Measurements from ENCODE around the gene GRB7. TPM values are rescaled to one million over a fixed set of nuclear protein-coding genes. Genes with fewer than 3 reads are reported as not detected.

GRB7 gene
- total RNA-seq = 0.20 and 0.37 TPM in 2 replicates

DNA sequence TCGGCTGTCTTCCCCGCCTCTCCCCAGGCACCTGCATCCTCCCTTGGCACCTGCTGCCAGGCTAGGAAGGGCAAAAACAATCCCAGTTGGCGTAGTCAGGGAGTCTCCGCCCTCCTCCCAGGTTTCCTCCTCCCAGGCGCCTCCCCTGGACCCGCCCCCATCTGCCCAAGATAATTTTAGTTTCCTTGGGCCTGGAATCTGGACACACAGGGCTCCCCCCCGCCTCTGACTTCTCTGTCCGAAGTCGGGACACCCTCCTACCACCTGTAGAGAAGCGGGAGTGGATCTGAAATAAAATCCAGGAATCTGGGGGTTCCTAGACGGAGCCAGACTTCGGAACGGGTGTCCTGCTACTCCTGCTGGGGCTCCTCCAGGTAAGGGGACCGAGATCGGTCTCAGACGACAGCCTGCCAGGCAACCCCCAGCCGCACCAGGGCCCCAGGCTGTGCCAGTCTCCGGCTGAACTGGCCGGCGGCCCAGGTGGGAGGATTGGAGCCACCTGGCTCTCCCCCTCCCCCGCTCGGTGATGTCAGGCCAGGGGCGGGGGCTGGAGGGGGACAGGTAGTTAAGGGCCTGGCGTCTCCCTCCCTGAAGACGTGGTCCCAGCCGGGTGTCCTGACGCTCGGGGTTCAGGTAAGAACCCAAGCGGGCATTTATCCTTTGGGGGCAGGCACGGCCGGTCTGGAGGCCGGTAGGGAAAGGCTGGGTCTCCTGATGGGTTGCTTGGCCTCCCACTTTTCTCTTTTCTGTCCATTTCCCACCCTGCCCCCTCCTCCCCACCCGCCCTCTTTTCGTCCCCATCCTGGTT lies at the start of gene GRB7:
TSS of gene GRB7 (plus strand) at position 179 of the 808 bp plus-strand sequence. CDS start 4,364 bp downstream, outside the sequence.

DNA sequence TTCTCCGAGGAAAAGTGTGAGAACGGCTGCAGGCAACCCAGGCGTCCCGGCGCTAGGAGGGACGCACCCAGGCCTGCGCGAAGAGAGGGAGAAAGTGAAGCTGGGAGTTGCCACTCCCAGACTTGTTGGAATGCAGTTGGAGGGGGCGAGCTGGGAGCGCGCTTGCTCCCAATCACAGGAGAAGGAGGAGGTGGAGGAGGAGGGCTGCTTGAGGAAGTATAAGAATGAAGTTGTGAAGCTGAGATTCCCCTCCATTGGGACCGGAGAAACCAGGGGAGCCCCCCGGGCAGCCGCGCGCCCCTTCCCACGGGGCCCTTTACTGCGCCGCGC lies 38.0 kb upstream of the GRB7 start, which contains the start of gene ERBB2:
TSS of gene ERBB2 (plus strand) at position 247 of the 330 bp plus-strand sequence. CDS start 175 bp downstream, outside the sequence.

DNA sequence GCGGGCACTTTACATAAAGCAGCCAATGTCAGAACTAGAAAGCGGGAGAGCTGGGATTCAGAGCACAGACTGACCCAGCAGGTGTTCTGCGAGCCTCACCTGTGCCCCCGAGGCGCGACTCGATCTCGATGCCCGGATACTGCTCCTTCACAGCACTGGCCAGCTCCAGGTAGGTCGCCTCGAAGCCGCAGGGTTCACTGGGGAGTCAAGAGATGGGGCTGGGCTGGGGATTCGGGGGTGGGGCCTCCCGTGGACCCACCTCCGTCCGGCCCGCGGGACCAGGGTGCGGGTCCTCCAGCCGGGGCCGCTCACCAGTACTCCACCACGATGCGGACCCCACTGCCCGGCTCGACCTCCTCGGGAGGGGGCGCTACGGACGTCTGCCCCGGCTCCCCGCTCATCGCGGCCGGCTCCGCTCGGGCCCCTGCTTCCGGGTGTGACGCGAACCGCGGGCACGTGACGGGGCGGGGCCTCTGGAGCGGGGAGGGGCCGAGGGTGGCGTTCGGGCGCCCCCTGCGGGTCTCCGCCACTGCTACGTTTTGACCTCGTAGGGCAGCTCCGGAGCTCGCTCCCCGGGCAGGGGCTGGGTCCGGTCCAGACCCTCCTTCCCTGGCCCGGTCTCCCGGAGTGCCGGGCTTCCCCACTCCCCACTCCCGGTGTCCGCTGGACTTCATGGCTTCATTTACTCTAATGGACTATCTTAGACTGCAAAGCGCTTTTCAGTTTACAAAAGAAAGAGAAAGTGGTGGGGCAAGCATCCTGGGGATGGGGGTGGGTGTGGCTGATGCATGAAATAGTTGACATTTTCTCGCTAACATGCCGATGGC lies 7.4 kb upstream of the GRB7 start, which contains the start of gene MIEN1:
TSS of gene MIEN1 (minus strand) at position 438 of the 827 bp plus-strand sequence. CDS start at position 401, 37 bp downstream.

Small RNAs within 50 kb of the gene (small RNA-seq; reads per million reads assigned to genes)
- not detected for gene MIR4728

Other genes with a start within 250 kb of the GRB7 start
- gene NEUROD2, start 130.0 kb upstream of the GRB7 start, total RNA-seq = not detected in 2 replicates
- gene PPP1R1B, start 111.0 kb upstream of the GRB7 start, total RNA-seq = 0.37 TPM in 1 of 2 replicates, not detected in the other
- gene STARD3, start 100.8 kb upstream of the GRB7 start, total RNA-seq = 28.2 and 32.0 TPM in 2 replicates
- 0.39 TPM in 1 of 2 replicates, not detected in the other for gene TCAP, start 72.6 kb upstream of the GRB7 start, total RNA-seq
- 0.37 TPM in 1 of 2 replicates, not detected in the other for gene PNMT, start 69.5 kb upstream of the GRB7 start, total RNA-seq
- gene PGAP3, start 49.9 kb upstream of the GRB7 start, total RNA-seq = 5.9 and 9.9 TPM in 2 replicates
- 28.3 and 29.8 TPM in 2 replicates for gene ERBB2, start 37.9 kb upstream of the GRB7 start, total RNA-seq
- 12.1 and 15.2 TPM in 2 replicates for gene MIEN1, start 7.4 kb upstream of the GRB7 start, total RNA-seq
- not detected in 2 replicates for gene IKZF3, start 126.4 kb downstream of the GRB7 start, total RNA-seq
- gene ZPBP2, start 130.3 kb downstream of the GRB7 start, total RNA-seq = not detected in 2 replicates
- 3.7 and 4.0 TPM in 2 replicates for gene GSDMB, start 180.7 kb downstream of the GRB7 start, total RNA-seq
- gene ORMDL3, start 189.7 kb downstream of the GRB7 start, total RNA-seq = 22.1 and 32.7 TPM in 2 replicates
- not detected in 2 replicates for gene LRRC3C, start 189.8 kb downstream of the GRB7 start, total RNA-seq
- gene GSDMA, start 225.1 kb downstream of the GRB7 start, total RNA-seq = not detected in 2 replicates
- gene PSMD3, start 242.9 kb downstream of the GRB7 start, total RNA-seq = 121 and 155 TPM in 2 replicates

Data from subcutaneous preadipocyte (primary cell).